BLaER1 treated with 17β-estradiol and CSF1 and Interleukin-3, amounts not matched to agents 10 nM and 100 nM (cell line): ENCODE results near the gene ASTL.

Experiments used
- H3K27ac ChIP-seq, 11 experiments: shearing (Covaris generic); formaldehyde crosslinking; 2 replicates each; pipeline ENCODE4 v1.8.1; 2022
- H3K27me3 ChIP-seq, 11 experiments: shearing (Covaris generic); formaldehyde crosslinking; 2 replicates each; pipeline ENCODE4 v1.8.1; 2022
- H3K36me3 ChIP-seq, 11 experiments: shearing (Covaris generic); formaldehyde crosslinking; 2 replicates each; pipeline ENCODE4 v1.8.1; 2022
- H3K4me1 ChIP-seq, 10 experiments: shearing (Covaris generic); formaldehyde crosslinking; 2 replicates each; pipeline ENCODE4 v1.8.1; 2022
- H3K4me2 ChIP-seq, 11 experiments: shearing (Covaris generic); formaldehyde crosslinking; 2 replicates each; pipeline ENCODE4 v1.8.1; 2022
- H3K4me3 ChIP-seq, 10 experiments: shearing (Covaris generic); formaldehyde crosslinking; 2 replicates each; pipeline ENCODE4 v1.8.1; 2022
- H3K9ac ChIP-seq, 11 experiments: shearing (Covaris generic); formaldehyde crosslinking; 2 replicates each; pipeline ENCODE4 v1.8.1; 2022
- H3K9me3 ChIP-seq, 11 experiments: shearing (Covaris generic); formaldehyde crosslinking; replicated peaks in 1 of 11; 2 replicates each; pipeline ENCODE4 v1.8.1; 2022
- H4K20me1 ChIP-seq, 11 experiments: shearing (Covaris generic); formaldehyde crosslinking; 2 replicates each; pipeline ENCODE4 v1.8.1; 2022
- Cebpa-rat ChIP-seq, 11 experiments: shearing (Covaris generic); IDR thresholded peaks; 2 replicates each; pipeline ENCODE4 v1.8.1; 2022

ASTL gene

DNA sequence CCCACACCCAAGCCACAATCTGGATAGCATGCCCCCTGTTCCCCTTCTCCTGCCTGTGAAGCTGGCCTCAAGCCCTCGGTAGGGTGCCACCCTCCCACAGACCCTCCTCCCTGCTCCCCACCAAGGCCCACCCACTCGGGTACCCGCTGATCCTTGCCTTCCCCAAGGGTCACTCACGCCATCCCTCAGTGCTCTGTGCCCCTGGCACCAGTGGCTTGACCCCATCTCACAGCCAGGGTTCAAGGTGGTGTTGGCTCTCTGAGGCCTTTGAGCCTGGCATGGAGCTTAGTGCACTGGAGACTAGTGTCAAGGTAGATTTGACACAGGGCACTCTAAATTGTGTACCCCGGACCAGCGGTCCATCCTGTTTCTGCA, 33.8 kb downstream of the ASTL start:
- peaks cover 0 to 6% (median 0%) of the 10 kb centered on the region in 11 experiments; a peak in 1 of 22 replicates for H3K36me3 ChIP-seq
- TF ChIP-seq Cebpa-rat (IDR thresholded peaks at IDR 0.05) = no peak
- H4K20me1 ChIP-seq = no peaks in the 10 kb centered on the region; a peak in 1 of 22 replicates
- peaks cover 12 to 22% (median 15%) of the 10 kb centered on the region in 11 experiments for H3K9me3 ChIP-seq
- H3K4me2 ChIP-seq = peak overlapping the region; percentile 52 to 79 (median 66); a peak in 21 of 22 replicates
- H3K9ac ChIP-seq = peak overlapping the region in 3 of 11 experiments; percentile 18 to 57 (median 44); a peak in 5 of 22 replicates
- H3K4me1 ChIP-seq = peaks cover 56 to 81% (median 75%) of the 10 kb centered on the region in 10 experiments
- peak overlapping the region in 8 of 11 experiments; percentile 51 to 73 (median 67); a peak in 15 of 22 replicates for H3K27ac ChIP-seq
- H3K27me3 ChIP-seq = no peaks in the 10 kb centered on the region
- H3K4me3 ChIP-seq = no peak overlapping the region

DNA sequence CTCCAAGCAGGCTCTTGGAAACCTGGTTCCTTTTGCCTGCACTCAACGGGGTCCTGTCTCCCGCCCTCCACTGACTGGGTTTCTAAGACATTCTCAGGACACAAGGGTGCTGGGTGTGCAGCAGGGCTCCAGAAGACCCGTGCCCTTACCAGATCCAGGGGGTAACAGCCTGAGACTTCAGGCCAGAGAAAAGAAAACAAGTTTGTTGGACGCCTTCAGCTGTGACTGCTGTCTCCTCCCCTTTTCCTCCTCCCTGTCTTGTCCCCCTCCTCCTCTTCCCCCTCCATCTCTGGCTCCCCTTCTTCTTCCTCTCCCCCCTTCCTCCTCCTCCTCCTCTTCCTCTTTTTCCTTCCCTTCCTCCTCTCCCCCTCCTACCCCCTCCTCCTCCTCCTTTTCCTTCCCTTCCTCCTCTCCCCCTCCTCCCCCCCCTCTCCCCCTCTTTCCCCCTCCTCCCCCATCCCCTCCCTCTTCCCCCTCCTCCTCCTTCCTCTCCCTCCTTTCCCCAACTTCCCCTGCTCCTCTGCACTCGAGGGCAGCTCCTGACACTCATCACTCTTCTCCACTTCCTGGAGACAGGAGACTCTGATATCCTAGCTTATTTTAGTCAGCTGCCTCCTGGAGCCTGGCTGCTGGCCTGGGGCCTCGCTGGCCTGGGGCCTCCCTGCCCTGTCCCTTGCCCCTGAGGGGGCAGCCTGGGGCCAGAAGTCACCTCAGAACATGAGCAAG, 34.4 kb downstream of the ASTL start:
- Histone ChIP-seq H3K27me3 (no peaks in the 10 kb centered on the region), H3K27ac (peak overlapping the region in 9 of 11 experiments; percentile 48 to 77 (median 70); a peak in 16 of 22 replicates), H3K4me3 (peak overlapping the region in 2 of 10 experiments; percentile 6 to 9; a peak in 1 of 20 replicates), H3K4me2 (peak overlapping the region; percentile 63 to 87 (median 83)), H3K9ac (peak overlapping the region in 8 of 11 experiments; percentile 37 to 65 (median 58); a peak in 15 of 22 replicates), H3K4me1 (peaks cover 57 to 81% (median 75%) of the 10 kb centered on the region in 10 experiments), H3K36me3 (peaks cover 0 to 6% (median 0%) of the 10 kb centered on the region in 11 experiments; a peak in 1 of 22 replicates), H4K20me1 (no peaks in the 10 kb centered on the region; a peak in 1 of 22 replicates), H3K9me3 (peaks cover 12 to 22% (median 15%) of the 10 kb centered on the region in 11 experiments)
- TF ChIP-seq Cebpa-rat (IDR thresholded peaks at IDR 0.05) = no peak

DNA sequence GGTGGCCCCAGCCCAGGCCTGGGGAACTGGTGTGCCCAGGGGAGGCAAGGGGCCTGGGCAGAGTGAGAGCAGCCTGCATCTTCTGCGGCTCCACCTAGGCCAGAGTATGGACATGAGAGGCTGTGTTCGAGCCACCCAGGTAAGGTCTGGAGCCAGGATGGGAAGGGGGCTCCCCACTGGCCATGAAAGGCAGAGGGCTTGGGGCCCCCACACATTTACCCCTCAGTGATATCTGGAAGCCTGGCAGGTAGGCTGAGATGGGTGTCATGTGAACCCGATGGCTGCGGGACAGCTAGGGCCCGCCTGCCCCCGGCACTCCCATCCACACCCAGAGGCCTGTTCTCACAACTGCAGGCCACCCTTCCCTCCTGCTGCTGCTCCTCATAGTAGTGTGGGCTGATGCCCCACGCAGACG, 35.1 kb downstream of the ASTL start:
- Histone ChIP-seq H3K9ac (peak overlapping the region in 8 of 11 experiments; percentile 37 to 65 (median 58); a peak in 14 of 22 replicates), H3K4me3 (peak overlapping the region in 2 of 10 experiments; percentile 6 to 9; a peak in 1 of 20 replicates), H4K20me1 (no peaks in the 10 kb centered on the region), H3K27ac (peak overlapping the region in 9 of 11 experiments; percentile 42 to 77 (median 69); a peak in 16 of 22 replicates), H3K4me1 (peaks cover 55 to 79% (median 72%) of the 10 kb centered on the region in 10 experiments), H3K4me2 (peak overlapping the region; percentile 49 to 87 (median 83)), H3K27me3 (no peaks in the 10 kb centered on the region), H3K9me3 (peaks cover 12 to 22% (median 15%) of the 10 kb centered on the region in 11 experiments), H3K36me3 (peaks cover 0 to 6% (median 0%) of the 10 kb centered on the region in 11 experiments; a peak in 1 of 22 replicates)
- no peak for TF ChIP-seq Cebpa-rat (IDR thresholded peaks at IDR 0.05)

GRCh38 chr2:96102596-96103186, 35.6 kb downstream of the ASTL start:
- Histone ChIP-seq H3K9me3 (peaks cover 12 to 22% (median 15%) of the 10 kb centered on the region in 11 experiments), H3K4me3 (peak overlapping the region in 1 of 10 experiments; percentile 9; a peak in 1 of 20 replicates), H3K9ac (peak overlapping the region in 7 of 11 experiments; percentile 37 to 65 (median 57); a peak in 9 of 22 replicates), H3K27ac (peak overlapping the region in 7 of 11 experiments; percentile 56 to 77 (median 74); a peak in 12 of 22 replicates), H4K20me1 (no peaks in the 10 kb centered on the region), H3K4me2 (peak overlapping the region; percentile 49 to 87 (median 83)), H3K27me3 (no peaks in the 10 kb centered on the region), H3K4me1 (peaks cover 50 to 74% (median 67%) of the 10 kb centered on the region in 10 experiments), H3K36me3 (peaks cover 0 to 6% (median 0%) of the 10 kb centered on the region in 11 experiments; a peak in 1 of 22 replicates)
- no peak for TF ChIP-seq Cebpa-rat (IDR thresholded peaks at IDR 0.05)

DNA sequence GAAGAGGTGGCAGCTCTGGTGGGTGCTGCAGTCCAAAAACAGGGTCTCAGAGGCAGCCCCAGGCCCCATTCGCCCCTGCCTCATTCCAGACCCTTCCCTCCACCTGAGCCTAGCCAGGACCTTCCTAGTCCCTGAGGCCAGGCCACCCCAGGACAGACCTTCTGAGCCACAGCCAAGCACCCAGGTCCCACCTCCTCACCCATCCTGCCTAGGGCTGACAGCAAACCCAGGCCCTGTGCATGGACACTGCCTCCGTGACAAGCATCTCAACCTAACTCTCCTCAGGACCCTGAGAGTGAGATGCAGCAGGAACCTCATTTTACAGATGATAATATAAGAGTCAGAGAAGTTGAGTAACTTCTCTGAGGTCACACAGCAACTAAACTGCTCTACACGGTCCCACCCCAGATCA, 37.4 kb downstream of the ASTL start:
- Histone ChIP-seq H3K9ac (no peak overlapping the region), H3K4me3 (no peak overlapping the region), H3K36me3 (peaks cover 0 to 6% (median 0%) of the 10 kb centered on the region in 11 experiments; a peak in 1 of 22 replicates), H4K20me1 (no peaks in the 10 kb centered on the region), H3K4me1 (peaks cover 50 to 68% (median 60%) of the 10 kb centered on the region in 10 experiments), H3K4me2 (peak overlapping the region in 10 of 11 experiments; percentile 12 to 84 (median 62); a peak in 12 of 22 replicates), H3K9me3 (peaks cover 10 to 17% (median 12%) of the 10 kb centered on the region in 11 experiments), H3K27me3 (no peaks in the 10 kb centered on the region), H3K27ac (peak overlapping the region in 4 of 11 experiments; percentile 7 to 40 (median 32); a peak in 3 of 22 replicates)
- no peak for TF ChIP-seq Cebpa-rat (IDR thresholded peaks at IDR 0.05)

DNA sequence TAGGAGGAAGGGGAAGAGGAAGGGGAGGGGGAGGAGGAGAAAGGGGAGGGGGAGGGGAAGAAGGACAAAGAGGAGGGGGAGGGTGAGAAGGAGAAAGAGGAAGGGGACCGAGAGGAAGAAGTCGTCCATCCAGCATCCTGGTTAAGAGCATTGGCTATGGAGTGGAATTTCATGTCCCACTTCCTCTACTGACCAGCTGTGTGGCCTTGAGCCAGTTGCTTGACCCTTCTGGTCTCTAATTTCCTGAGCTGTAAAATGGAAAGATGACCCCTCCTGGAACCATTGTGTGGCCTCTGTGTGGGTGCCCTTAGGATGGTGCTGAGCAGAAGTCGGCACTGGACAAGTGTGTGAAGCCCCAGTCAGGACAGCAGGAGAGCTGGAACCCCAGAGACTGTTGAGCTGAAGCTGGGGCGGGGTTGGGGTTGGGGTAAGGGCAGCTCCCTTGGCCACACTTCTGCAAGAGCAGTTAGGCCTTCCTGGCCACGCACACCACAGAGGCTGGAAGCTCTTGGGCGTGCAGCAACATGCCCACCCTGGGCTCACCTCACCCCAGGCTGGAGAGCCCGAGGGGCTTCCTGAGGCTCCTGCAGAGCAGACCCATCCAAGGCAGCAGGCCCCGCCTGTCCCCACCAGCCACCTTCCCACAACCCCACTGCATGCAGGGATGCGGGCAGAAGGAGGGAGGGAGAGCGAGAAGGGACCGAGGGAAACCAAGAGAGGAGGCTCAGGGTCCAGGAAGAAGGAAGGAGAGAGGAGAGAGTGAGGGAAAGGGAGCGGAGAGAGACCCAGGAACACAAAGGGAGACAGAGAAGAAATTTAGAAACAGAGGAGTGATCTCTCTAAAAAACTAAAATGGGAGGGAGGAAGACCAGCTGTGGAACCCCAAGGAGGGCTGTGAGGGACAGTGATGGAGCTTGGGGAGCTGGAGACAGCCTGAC, 38.2 kb downstream of the ASTL start:
- Histone ChIP-seq H3K27me3 (no peaks in the 10 kb centered on the region), H3K27ac (peak overlapping the region in 5 of 11 experiments; percentile 5 to 40 (median 30); a peak in 5 of 22 replicates), H3K36me3 (no peaks in the 10 kb centered on the region; a peak in 1 of 22 replicates), H3K4me3 (no peak overlapping the region), H3K4me2 (peak overlapping the region; percentile 22 to 75 (median 47); a peak in 20 of 22 replicates), H3K9me3 (peaks cover 2 to 9% (median 5%) of the 10 kb centered on the region in 11 experiments), H3K4me1 (peaks cover 52 to 71% (median 60%) of the 10 kb centered on the region in 10 experiments), H3K9ac (no peak overlapping the region; a peak in 1 of 22 replicates), H4K20me1 (no peaks in the 10 kb centered on the region)
- TF ChIP-seq Cebpa-rat (IDR thresholded peaks at IDR 0.05) = no peak

DNA sequence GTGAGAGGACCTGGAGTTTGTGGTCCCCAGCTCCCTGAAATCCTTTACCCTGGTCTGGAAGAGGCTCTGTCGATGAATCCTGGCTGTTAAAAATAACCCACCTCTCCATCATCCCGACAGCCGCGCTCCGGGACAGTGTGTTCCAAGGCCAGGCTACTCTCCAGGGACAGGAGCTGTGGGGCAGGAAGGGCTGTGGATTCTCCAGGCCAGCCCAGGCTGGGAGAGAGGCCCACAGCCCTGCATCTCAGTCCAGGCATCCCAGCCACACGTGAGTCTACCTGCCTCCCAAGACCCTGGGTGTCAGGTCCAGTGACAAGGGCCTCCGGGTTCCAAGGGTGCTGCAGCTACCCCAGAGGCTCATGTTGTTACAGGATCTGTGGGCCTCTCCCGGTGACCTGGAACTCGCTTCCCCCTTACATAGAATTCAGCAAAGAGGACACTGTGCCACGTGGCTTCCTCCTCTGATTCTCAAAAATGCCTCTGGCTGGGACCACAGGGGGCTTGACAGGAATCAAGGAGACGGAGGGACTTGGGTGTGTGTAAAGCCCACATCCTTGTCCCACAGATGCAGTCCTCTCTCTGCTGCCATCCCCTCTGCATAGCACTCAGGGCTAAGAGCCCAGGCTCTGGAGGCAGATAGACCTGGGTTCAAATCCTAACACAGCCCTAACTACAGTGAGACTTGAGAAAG, 39.3 kb downstream of the ASTL start:
- Histone ChIP-seq H3K36me3 (no peaks in the 10 kb centered on the region), H3K27me3 (no peaks in the 10 kb centered on the region), H4K20me1 (no peaks in the 10 kb centered on the region), H3K9me3 (no peaks in the 10 kb centered on the region), H3K27ac (peak overlapping the region in 3 of 11 experiments; percentile 20 to 48 (median 35); a peak in 4 of 22 replicates), H3K4me1 (peaks cover 44 to 60% (median 52%) of the 10 kb centered on the region in 10 experiments), H3K4me2 (peak overlapping the region in 10 of 11 experiments; percentile 11 to 62 (median 29); a peak in 16 of 22 replicates), H3K9ac (peak overlapping the region in 1 of 11 experiments; percentile 36; a peak in 2 of 22 replicates), H3K4me3 (no peak overlapping the region)
- no peak for TF ChIP-seq Cebpa-rat (IDR thresholded peaks at IDR 0.05)
